HG03439 (cell line): ENCODE results near the gene HPCAL1.

Experiments
- ATAC-seq: cut with Tn5 transposase; IDR thresholded peaks from one replicate; pipeline ENCODE4 v1.9.1; 2021; ENCODE audit warnings: mild to moderate bottlenecking, moderate library complexity; ENCODE audit not compliant: unreplicated experiment

HPCAL1 gene

DNA sequence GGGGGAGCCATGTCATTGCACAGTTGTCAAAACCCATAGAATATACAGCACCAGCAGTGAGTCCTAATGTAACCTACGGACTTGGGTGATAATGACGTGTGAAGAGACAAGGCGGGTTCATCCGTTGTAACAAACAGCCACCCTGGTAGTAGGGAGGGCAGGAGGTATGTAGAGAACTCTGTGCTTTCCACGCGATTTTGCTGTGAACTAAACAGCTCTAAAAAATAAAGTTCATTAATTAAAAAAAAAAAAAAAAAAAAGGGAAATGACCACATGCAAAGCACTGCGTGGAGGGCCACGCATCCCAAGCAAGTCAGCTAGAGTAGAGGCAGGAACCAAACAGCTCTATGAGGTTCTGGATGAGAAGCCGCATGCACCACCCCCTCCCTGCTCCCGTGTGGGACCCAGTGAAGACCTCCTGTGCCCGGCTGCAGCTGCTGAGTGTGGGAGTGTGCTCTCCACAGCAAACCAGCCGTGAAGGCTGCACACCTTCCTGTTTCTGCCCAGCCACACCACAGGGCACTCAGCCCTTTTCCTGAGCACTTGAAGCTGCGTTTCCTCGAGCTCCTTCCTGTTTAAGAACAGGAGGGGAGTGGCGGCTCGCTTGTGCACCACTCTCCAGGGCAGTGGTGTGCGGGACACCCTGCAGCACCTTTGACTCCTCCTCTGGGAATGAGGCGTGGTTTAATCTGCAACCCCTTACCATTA, 79.8 kb downstream of the HPCAL1 start:
- no peak for ATAC-seq

DNA sequence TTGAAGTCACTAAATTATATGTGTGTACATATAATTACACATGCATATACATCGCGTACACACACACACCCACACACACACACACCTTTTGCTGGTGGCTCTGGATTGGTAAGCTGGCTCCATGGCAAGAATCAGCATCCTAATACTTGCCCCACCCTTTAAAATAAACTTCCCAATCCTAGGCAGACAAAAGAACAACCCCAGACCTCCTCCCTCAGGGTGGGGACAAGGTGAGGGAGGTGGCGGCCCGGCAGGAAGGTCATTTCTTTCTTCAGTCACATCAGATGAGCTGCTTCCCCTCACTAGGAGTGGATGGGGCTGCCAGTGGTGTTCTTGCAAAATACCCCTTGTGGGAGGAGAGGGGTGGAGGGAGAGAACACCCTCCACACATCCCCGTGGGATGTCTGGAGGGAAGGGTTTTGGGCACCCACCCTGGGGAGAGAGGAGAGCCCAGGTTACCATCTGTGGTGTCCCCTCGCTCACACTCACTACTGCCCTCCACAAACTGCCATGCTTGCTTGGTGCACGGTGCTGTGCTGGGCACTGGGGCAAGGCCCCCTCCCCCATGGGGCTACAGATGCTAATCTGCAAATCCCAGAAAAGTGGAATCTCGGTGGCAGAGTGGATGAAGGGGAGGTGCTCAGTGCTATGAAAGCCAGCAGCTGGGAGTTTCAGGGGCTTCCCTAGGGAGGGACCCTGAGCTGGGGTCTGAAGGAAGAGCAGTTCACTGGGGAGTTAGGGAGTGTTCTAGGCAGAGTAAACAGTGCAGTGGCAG, 81.4 kb downstream of the HPCAL1 start:
- no peak for ATAC-seq

DNA sequence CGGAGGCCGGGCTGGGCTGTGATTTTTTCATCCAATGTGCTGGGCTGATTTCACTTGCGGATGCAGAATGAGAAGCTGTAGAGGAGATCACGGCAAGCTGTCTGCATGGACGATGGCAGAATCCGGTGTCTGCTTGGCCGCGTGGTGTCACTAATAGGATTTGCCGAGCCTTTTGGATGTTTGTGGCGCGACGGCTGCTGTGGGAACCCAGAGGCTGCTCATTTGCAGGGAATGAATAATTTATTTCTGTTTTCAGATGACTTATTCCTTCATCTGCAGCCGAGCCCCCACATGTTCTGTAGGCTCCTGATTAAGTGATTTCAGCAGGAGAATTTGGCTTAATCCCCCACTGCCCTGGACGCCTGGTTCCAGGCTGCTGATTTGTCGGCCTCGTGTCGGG, 82.8 kb downstream of the HPCAL1 start:
- no peak for ATAC-seq

DNA sequence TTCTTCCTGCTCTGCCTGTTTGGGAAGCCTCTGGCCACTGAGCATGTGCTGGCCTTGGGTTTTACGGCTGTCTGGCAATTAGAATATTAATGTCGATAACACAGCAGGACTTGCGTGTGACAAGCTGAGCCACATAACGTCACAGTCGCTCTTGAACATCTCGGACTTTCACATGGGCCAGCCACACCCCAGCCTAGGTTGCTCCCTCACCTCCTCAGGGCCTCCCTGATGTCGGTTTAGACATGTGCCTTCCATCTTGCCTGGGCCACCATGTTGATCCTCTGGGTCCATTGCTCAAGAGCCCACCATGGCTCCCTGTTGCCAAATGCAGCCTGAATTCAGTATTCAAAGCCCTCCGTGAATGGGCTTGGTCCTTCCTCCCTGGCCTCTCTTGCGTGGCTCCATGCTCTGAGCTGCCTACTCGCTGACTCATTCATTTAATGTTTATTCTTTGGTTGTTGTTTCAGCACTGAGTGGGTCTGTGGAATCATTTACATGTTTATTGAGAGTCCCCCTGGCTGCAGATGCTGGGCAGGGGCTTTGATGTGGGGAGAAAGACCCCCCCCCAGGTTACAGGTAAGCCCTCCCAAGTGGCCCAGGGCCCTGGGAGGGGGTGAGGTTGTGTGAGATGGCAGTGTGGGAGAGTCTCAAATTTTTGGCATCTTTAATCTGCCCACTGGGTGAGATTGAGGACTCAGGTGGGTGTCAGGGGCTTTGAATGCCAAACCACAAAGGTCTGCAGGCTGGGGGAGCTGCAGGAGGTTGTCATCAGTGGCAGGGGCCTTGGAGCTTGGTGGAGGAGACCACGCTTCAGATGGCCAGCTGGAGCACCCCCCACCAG, 83.4 kb downstream of the HPCAL1 start:
- ATAC-seq = no peak

DNA sequence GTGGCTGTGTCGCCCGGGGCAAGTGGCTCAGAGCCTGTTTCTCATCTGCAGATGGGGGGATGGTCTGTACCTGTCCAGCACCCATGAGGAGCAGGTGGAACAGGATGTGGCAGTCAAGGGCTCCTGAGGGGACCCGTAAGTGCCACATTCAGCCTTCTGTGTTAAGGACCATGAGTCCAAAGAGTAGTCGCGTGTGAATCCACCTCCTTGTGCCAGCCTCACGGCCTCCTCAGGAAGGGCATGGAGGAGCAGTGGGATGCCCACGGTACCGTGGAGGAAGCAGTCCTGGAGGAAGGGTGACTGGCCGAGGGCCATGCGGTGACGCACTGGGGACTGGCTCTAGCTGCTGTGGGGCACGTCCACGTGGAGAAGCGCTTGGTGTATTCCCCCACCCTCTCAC, 84.3 kb downstream of the HPCAL1 start:
- no peak for ATAC-seq

DNA sequence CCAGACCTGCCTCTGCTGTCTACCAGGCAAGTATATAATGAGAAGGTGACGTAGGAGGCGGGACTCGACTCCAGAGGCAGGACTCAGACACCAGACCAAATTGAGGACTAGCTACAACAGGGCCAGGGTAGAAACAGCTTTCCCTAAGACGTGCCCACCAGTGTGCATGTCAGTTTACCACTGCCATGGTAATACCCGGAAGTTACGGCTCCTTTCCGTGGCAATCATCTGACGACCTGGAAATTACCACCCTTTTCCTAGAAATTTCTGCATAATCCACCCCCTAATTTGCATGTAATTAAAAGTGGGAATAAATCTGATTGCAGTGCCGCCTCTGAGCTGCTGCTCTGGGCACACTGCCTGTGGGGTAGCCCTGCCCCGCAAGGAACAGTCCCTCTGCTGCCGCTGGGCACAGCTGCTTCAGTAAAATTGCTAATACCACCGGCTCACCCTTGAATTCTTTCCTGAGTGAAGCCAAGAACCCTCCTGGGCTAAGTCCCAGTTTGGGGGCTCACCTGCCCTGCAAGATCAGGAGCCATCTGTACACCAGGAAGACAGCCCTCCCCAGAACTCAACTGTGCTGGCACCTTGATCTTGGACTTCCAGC, 86.4 kb downstream of the HPCAL1 start:
- no peak for ATAC-seq

DNA sequence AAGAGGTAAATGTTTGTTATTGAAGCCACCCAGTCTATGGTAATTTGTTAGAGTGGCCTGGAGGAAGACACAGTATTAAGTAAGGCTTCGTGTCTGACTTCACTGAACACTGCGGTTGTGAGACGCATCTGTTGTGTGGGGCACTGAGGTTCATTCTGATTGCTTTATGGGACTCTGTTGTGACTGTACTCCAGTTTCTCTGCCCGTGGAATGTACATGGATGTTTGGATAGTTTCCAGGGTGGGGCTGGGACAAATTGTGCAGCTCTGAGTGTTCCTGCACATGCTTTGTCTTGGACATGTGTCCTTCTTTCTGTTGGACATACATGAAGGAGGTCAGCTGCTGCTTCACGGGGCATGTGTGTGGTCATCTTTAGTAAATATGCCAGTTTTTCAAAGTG, 86.9 kb downstream of the HPCAL1 start:
- ATAC-seq = no peak

DNA sequence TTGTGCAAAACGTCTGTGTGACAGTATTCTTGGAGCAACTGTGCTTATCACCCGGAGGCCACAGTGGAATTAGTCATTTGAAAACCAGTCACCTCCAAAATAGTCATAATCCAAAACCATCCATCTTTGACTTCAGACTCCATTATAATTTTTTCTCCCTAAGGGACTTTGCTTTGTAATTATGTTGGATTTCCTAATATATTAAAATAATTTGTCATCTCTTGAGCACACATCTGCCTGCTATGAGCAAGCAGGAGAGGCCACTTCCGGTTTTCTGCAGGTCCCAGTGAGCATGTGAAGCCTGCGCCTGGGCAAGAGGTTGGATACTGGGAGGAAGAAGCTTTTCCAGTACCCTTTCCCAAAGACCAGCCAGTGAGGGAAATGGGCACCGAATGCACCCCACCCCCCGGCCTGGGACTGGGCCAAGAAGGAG, 87.7 kb downstream of the HPCAL1 start:
- no peak for ATAC-seq

DNA sequence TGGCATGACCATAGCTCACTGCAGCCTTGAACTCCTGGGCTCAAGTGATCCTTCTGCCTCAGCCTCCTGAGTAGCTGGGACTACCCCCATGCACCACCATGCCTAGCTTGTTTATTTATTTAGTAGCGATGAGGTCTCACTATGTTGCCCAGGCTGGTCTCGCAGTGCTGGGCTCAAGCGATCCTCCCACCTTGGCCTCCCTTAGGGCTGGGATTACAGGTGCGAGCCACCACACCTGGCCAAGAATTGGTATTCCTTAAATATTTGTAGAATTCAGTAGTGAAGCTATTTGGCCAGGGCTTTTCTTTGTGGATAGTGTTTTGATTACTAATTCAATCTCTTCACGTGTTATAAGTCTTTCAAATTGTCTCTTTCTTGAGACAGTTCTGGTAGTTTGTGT, 89.4 kb downstream of the HPCAL1 start:
- no peak for ATAC-seq

DNA sequence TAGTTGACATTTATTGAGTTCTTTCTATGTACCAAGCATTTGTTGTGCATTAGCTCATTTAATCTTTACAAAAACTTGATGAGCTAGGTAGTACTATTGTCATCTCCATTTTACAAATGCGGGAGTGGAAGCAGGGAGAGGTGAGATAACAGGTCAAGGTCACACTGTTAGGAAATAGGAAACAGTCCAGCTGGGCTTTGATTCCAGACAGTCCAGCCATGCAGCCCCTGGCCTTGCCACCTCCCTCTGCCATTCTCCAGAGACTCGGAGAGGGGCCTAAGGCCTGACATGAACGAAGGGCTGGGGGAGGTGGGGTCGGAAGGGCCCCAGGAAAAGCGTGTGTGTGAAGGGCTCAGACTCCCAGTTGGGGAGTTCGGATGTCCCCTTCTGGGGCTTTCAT, 89.8 kb downstream of the HPCAL1 start:
- no peak for ATAC-seq

DNA sequence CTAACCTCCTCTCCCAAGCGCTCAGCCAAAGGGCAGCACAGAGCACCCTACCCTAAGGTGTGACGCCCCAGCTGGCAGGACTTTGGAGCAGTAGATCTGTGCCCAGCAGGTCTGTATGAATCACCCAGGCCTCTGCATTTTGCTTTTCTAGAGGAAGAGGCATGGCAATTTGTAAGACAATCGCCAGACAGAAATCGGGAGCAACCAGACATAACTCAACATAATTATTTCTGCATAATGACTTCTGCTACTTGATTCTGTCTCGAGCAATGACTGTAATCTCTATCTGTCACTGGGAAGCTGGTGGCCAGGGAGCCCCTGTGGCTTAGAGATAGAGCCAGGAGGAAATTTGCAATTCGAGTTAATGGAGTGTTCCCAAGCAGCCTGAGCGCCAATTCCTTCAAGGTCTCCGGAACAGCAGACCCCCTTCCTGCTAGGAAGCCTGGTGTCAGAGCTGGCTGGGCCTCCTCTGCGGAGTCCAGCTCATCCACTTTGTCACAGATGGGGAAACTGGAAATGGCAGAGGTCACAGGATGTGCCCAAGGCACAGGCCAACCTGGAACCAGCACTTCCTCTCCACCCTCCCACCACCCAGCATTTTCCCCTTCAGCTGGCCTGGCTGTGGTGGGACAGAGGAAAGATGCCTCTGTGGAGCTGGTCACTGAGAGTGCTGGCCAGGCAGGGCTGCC, 90.4 kb downstream of the HPCAL1 start:
- ATAC-seq = no peak

DNA sequence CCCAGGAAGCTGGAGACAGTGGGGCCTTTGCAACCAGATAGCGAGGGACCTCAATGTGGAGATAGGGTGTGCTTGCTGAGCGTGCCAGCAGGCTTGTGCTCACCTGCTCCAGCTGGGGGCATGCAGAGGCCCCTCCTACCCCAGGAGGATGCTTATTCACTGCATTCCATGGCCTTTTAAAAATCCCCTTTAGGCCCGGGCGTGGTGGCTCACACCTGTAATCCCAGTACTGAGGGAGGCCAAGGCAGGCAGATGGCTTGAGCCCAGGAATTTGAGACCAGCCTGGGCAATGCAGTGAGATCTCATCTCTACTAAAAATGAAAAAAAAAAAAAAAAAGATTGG, 90.9 kb downstream of the HPCAL1 start:
- ATAC-seq = no peak

DNA sequence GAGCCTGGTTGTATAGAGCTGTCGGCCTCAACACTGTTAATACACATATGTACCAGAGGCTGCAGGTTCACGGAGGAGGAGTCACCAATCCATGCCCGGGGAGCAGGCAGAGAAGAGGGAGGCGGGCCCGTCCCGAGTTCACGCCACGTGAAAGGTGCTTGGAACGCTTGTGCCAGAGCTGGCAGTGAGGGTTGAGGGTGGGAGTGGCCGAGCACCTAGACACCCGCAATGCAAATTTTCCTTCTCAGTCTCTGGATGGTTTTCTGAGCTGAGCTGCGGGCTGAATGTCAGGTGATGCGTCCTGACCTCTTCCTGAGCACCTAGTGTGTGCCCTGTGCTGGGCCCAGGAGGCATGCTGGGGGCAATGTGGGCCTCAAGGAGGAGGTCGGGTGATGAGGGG, 93.2 kb downstream of the HPCAL1 start:
- no peak for ATAC-seq

DNA sequence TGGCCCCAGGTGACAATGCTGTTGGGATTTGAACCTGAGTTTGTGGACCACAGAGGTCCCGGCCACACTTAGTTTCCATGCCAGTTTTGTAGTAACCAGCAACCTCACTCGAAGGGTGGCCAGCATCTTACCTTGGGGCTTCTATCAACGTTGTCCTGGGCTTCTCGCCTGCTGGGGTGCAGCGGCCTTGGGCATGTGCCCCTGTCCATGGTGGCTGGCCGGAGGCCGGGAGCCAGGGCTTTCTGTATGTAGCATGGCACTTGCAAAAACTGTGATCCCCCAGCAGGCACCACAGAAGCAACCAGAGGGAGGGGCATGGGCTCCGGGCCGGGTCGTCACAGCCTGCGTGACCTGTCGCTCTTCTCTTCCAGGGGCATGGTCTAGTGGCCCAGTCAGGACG, 93.8 kb downstream of the HPCAL1 start:
- no peak for ATAC-seq

DNA sequence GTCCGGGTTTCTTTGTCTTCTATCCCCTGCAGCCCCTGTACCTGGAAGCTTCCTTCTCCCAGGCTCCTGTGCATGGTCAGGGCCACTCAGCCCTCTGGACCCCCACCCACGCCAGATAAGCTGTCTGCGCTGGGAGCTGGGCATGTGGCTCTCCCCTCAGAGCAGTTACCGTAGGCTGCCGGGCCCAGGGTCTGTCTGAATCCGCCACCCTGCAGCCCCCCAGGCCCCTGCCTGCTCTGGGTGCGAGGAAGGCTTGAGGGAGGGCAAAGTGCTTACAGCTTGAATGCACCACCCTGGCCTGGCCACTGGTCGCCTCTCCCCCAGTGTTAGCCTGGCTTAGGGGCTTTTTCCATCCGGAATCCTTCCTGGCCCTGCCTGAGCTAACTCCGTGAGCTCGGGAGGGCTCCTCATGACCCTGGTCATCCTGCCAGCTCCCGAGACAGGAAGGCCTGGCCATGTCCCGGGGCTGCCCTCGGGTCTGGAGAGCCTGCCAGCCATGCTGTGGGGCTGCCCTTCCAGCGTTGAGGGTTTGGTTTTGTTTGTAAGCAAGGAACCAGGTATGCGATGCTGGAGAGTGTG, 94.7 kb downstream of the HPCAL1 start:
- ATAC-seq = no peak

DNA sequence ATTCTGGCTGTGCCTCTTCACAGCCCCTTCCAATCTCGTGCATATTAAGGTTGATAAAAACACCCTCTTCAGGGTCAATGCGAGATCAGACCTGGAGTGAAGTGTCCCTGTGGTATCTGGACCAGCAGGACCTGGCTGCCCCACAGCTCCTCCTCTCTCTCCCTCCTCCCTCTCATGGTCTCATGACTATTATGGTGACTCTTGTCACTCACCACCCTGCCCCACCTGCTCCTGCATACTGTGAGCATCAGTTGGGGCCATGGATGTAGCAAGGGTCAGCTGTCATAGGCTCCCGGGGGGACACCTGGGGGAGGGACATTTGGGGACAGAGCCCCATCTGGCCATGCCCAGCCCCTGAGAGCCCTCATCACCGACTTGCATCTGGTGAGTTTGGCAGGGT, 95.2 kb downstream of the HPCAL1 start:
- no peak for ATAC-seq

DNA sequence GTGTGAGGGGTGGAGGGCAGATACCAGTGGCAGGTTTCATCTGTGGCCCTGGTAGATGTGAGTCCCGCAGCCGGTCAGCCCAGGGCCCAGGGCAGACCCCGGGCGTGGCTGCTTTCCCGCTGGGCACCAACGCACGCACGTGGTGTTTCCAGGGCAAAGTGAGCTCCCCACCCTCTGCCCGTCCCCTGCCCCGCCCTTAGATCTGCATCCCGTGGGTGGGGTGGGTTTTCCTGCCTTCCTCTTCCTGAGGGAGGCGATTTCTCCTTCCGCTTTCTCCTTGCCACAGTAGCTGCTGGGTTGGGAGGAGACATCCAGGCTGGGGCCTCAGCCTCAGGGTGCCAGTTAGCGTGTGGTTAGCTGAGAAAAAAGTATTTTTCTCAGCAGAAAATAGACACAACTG, 95.8 kb downstream of the HPCAL1 start:
- ATAC-seq = no peak

DNA sequence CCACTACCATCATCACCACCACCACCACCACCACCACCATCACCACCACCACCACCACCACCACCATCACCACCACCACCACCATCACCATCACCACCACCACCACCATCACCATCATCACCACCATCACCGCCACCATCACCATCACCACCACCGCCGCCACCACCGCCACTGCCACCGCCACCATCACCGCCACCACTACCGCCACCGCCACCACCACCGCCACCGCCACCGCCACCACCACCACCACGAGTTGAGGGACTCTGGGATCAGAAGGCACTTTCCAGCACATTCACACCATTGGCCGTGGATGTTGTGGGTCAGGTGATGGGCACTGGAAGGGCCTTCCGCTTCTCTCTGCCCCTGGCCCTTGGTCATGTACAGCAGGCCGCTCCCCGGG, 96.7 kb downstream of the HPCAL1 start:
- ATAC-seq = no peak

DNA sequence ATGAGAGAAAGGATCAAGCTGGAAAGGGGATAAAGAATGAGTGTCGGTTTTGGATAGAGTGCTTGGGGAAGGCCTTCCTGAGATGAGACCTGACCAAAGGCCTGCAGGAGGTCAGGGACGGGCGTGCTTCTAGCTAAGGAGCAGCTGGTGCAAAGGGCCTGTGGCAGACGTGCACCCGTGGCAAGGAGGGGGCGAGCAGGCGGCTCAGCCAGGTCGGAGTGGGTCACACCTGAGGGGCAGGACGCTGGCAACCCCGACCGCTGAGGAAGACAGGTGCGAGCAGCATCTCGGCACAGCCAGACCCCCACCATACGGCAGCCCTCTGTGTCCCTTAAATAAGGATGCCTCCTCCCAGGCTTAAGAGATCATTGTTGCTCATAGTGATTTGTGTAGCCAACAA, 97.3 kb downstream of the HPCAL1 start:
- ATAC-seq = no peak

DNA sequence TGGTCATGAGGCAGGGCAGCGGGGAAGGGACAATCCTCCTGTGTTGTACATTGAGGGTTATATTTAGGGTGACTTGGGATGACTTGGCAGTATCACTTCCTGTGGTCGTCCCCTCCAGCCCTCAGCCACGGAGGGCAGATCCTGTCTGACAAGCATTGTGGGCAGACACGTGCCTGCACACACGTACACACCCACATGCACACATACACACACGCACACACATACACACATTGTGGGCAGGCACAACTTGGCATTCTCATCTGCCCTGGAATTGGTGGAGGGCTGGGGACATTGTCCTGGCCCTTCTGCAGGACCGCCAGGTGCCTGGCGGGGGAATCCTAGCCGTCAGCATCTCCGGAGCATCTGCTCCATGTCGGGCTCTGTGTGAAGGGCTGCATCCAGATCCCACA, 97.9 kb downstream of the HPCAL1 start:
- ATAC-seq = no peak
